SK-N-SH (cell line): ENCODE measurements around the gene AREG. TPM values are rescaled to one million over a fixed set of nuclear protein-coding genes. Genes with fewer than 3 reads are reported as not detected.

Source experiments
- CTCF ChIA-PET: fragments of 300-600, 350-600 bp; formaldehyde crosslinking; extraction: SDS; loops from one replicate; lab custom pipeline; 2021; lab: Yijun Ruan, JAX
- POLR2A ChIA-PET: fragments of 350-600 bp; sonication (Branson Sonifier 250); formaldehyde crosslinking; extraction: SDS; loops from one replicate; lab custom pipeline; 2020; ENCODE audit warnings: antibody characterized with exemption, inconsistent platforms; lab: Yijun Ruan, JAX
- DNase-seq: peaks from one replicate; pipeline ENCODE4 v3.0.0; 2012
- H2AFZ ChIP-seq: fragments of 200-600 bp; sonication (generic); 2 replicates; pipeline ENCODE4 v1.8.1; 2016; ENCODE audit warnings: antibody characterized with exemption, mild to moderate bottlenecking, low read depth
- H3F3A ChIP-seq: fragments of 200-600 bp; sonication (generic); replicated peaks from 2 replicates; pipeline ENCODE3; 2016; ENCODE audit warnings: antibody characterized with exemption, mild to moderate bottlenecking; ENCODE audit not compliant: insufficient read depth
- H3K27ac ChIP-seq, 2 experiments: fragments of 200-500 bp in 1 of 2; fragments of 200-600 bp in 1 of 2; sonication (Bioruptor generic) in 1 of 2; sonication (generic), shearing (Covaris generic) in 1 of 2; 2 replicates each; pipeline versions ENCODE4 v1.5.1 to v1.6.1; 2014 to 2016; ENCODE audit warnings: low read depth in 2 of 2, inconsistent platforms in 1 of 2, low read length in 1 of 2, mild to moderate bottlenecking in 1 of 2, mixed read lengths in 1 of 2
- H3K27me3 ChIP-seq: fragments of 200-600 bp; sonication (generic), shearing (Covaris generic); 2 replicates; pipeline ENCODE4 v1.6.1; 2016; ENCODE audit warnings: mixed run types; ENCODE audit not compliant: insufficient read depth
- H3K36me3 ChIP-seq, 2 experiments: fragments of 200-500 bp in 1 of 2; fragments of 200-600 bp in 1 of 2; sonication (Bioruptor generic) in 1 of 2; sonication (generic) in 1 of 2; replicated peaks in 1 of 2; 2 replicates each; pipeline versions ENCODE3 to v1.5.1; 2014 to 2016; ENCODE audit warnings: low read length in 1 of 2, mild to moderate bottlenecking in 1 of 2; ENCODE audit not compliant: insufficient read depth in 2 of 2, control insufficient read depth in 1 of 2
- H3K4me1 ChIP-seq, 2 experiments: fragments of 200-500 bp in 1 of 2; fragments of 200-600 bp in 1 of 2; sonication (Bioruptor generic) in 1 of 2; sonication (generic), shearing (Covaris generic) in 1 of 2; 2 replicates each; pipeline versions ENCODE4 v1.5.1 to v1.6.1; 2014 to 2016; ENCODE audit warnings: low read depth in 1 of 2, low read length in 1 of 2, mixed run types in 1 of 2; ENCODE audit not compliant: insufficient read depth in 2 of 2, control insufficient read depth in 1 of 2
- H3K4me2 ChIP-seq: fragments of 200-600 bp; sonication (generic), shearing (Covaris generic); 2 replicates; pipeline ENCODE4 v1.6.1; 2017; ENCODE audit warnings: mixed run types
- H3K4me3 ChIP-seq, 2 experiments: fragments of 200-500 bp in 1 of 2; fragments of 200-600 bp in 1 of 2; sonication (Bioruptor generic) in 1 of 2; sonication (generic), shearing (Covaris generic) in 1 of 2; 2 replicates each; pipeline versions ENCODE4 v1.5.1 to v1.8.1; 2014 to 2016; ENCODE audit warnings: low read depth in 2 of 2, inconsistent platforms in 1 of 2, low read length in 1 of 2, mild to moderate bottlenecking in 1 of 2, mixed read lengths in 1 of 2, moderate library complexity in 1 of 2
- H3K79me2 ChIP-seq: fragments of 200-600 bp; sonication (generic); 2 replicates; pipeline ENCODE4 v1.8.1; 2017; ENCODE audit warnings: mild to moderate bottlenecking; ENCODE audit not compliant: insufficient read depth
- H3K9ac ChIP-seq: fragments of 200-600 bp; sonication (generic); 2 replicates; pipeline ENCODE4 v1.6.1; 2017; ENCODE audit warnings: mixed run types
- H3K9me2 ChIP-seq: fragments of 200-600 bp; sonication (generic); 2 replicates; pipeline ENCODE4 v1.6.1; 2017; ENCODE audit warnings: mixed run types
- H3K9me3 ChIP-seq: fragments of 200-600 bp; sonication (generic); 2 replicates; pipeline ENCODE4 v1.6.1; 2017; ENCODE audit warnings: mixed run types, mild to moderate bottlenecking, moderate library complexity
- H4K20me1 ChIP-seq: fragments of 200-600 bp; sonication (generic); 2 replicates; pipeline ENCODE4 v1.6.1; 2017; ENCODE audit warnings: mild to moderate bottlenecking, mixed run types; ENCODE audit not compliant: insufficient read depth
- CHD2 ChIP-seq: fragments of 150-350 bp; IDR thresholded peaks from 2 replicates; pipeline ENCODE4 v1.6.1; 2018; ENCODE audit warnings: low read length; ENCODE audit not compliant: partially characterized antibody
- EP300 ChIP-seq, 2 experiments: IDR thresholded peaks; 2 replicates each; pipeline versions ENCODE4 v1.4.0 to v1.6.1; 2012; ENCODE audit warnings: borderline replicate concordance in 1 of 2, low read depth in 1 of 2, low read length in 1 of 2
- FOXJ3 ChIP-seq: sonication (generic); formaldehyde crosslinking; IDR thresholded peaks from 2 replicates; pipeline ENCODE4 v1.5.1; 2020; ENCODE audit warnings: mild to moderate bottlenecking, missing genetic modification reagents
- FOXM1 ChIP-seq: IDR thresholded peaks from 2 replicates; pipeline ENCODE4 v1.4.0; 2012; ENCODE audit warnings: low read depth, mild to moderate bottlenecking
- GATA2 ChIP-seq: sonication (generic); formaldehyde crosslinking; IDR thresholded peaks from 2 replicates; pipeline ENCODE4 v1.5.0; 2020; ENCODE audit warnings: mild to moderate bottlenecking, missing genetic modification reagents
- MXI1 ChIP-seq: IDR thresholded peaks from 2 replicates; pipeline ENCODE4 v1.6.1; 2012; ENCODE audit warnings: mild to moderate bottlenecking, low read depth, low read length, improper control_type of control experiment
- NFIC ChIP-seq: IDR thresholded peaks from 2 replicates; pipeline ENCODE4 v1.4.0; 2012; ENCODE audit warnings: borderline replicate concordance
- NRF1 ChIP-seq: IDR thresholded peaks from 2 replicates; pipeline ENCODE4 v1.6.1; 2012; ENCODE audit warnings: low read depth, mild to moderate bottlenecking, low read length
- POLR2AphosphoS5 ChIP-seq: IDR thresholded peaks from 2 replicates; pipeline ENCODE4 v1.6.1; 2012; ENCODE audit warnings: low read depth, low read length
- RAD21 ChIP-seq: IDR thresholded peaks from 2 replicates; pipeline ENCODE4 v1.6.1; 2012; ENCODE audit warnings: mild to moderate bottlenecking, low read length
- RCOR1 ChIP-seq: fragments of 150-350 bp; IDR thresholded peaks from 2 replicates; pipeline ENCODE4 v1.6.1; 2017; ENCODE audit warnings: antibody characterized with exemption, low read length
- RFX5 ChIP-seq: IDR thresholded peaks from 2 replicates; pipeline ENCODE4 v1.6.1; 2012; ENCODE audit warnings: mild to moderate bottlenecking, improper control_type of control experiment, low read length
- RXRA ChIP-seq: IDR thresholded peaks from 2 replicates; pipeline ENCODE4 v1.4.0; 2012; ENCODE audit warnings: low read depth, mild to moderate bottlenecking, borderline replicate concordance
- SIN3A ChIP-seq: IDR thresholded peaks from 2 replicates; pipeline ENCODE4 v1.6.1; 2012; ENCODE audit warnings: low read depth, mild to moderate bottlenecking, low read length, moderate library complexity, borderline replicate concordance
- TAF1 ChIP-seq: IDR thresholded peaks from 2 replicates; pipeline ENCODE4 v1.6.1; 2012; ENCODE audit warnings: low read depth, mild to moderate bottlenecking, low read length, moderate library complexity, borderline replicate concordance
- TCF12 ChIP-seq: IDR thresholded peaks from 2 replicates; pipeline ENCODE4 v1.4.0; 2012
- TEAD4 ChIP-seq: IDR thresholded peaks from 2 replicates; pipeline ENCODE4 v1.4.0; 2012; ENCODE audit warnings: mild to moderate bottlenecking, borderline replicate concordance; ENCODE audit not compliant: insufficient read depth
- YY1 ChIP-seq: IDR thresholded peaks from 2 replicates; pipeline ENCODE4 v1.4.0; 2012; ENCODE audit warnings: low read depth, mild to moderate bottlenecking
- whole genome bisulfite sequencing: methylation state at CpG from one replicate; pipeline ENCODE4 v1.1.6; 2017; ENCODE audit warnings: low lambda C conversion rate; 5-methylcytosine and 5-hydroxymethylcytosine counted together
- polyA plus RNA-seq, 3 experiments: library from polyadenylated mRNA; depleted of rRNA; stranded (reverse); fragments of >200 nt; gene quantifications; 2 replicates each; pipeline ENCODE4 v1.2.3, GENCODE V29; 2012
- TF ChIP-seq, protein P1 (sequence below): fragments of 150-350 bp; IDR thresholded peaks from 2 replicates; pipeline ENCODE4 v1.6.1; 2016; ENCODE audit warnings: mild to moderate bottlenecking, low read depth, low read length
- TF ChIP-seq, protein P2 (sequence below): IDR thresholded peaks from 2 replicates; pipeline ENCODE4; 2012
- TF ChIP-seq, protein P3 (sequence below): IDR thresholded peaks from 2 replicates; pipeline ENCODE4 v1.4.0; 2012; ENCODE audit warnings: low read depth, borderline replicate concordance

Gene AREG
- polyA plus RNA-seq, 1 of the 3 experiments (the other 2 are of a cell fraction): not detected

DNA sequence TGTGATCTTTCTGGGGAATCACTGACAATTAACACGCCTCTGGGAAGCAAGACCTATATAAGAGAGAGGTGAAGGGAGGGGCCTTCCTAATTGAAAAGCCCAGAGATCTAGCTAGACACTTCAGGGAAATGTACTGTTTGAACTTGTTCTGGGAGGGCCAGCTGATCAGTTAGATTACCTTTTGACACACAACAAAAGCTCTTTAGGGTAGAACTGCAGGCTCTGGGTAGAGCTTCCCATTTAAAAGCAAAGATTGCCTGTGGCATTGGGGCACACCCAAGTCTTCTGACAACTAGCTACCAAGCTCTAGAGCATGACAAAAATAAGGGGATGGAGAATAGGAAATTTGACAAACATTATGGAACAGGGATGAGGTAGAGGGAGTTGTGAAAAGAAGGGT is 26.3 kb downstream of the AREG start (continued):
- TF ChIP-seq FOXJ3 (CRISPR knock-in tag): no peak
- TF ChIP-seq, protein P1, sequence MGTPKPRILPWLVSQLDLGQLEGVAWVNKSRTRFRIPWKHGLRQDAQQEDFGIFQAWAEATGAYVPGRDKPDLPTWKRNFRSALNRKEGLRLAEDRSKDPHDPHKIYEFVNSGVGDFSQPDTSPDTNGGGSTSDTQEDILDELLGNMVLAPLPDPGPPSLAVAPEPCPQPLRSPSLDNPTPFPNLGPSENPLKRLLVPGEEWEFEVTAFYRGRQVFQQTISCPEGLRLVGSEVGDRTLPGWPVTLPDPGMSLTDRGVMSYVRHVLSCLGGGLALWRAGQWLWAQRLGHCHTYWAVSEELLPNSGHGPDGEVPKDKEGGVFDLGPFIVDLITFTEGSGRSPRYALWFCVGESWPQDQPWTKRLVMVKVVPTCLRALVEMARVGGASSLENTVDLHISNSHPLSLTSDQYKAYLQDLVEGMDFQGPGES: no peak
- TF ChIP-seq RCOR1: no peak
- TF ChIP-seq GATA2 (CRISPR knock-in tag): no peak
- TF ChIP-seq, protein P2, sequence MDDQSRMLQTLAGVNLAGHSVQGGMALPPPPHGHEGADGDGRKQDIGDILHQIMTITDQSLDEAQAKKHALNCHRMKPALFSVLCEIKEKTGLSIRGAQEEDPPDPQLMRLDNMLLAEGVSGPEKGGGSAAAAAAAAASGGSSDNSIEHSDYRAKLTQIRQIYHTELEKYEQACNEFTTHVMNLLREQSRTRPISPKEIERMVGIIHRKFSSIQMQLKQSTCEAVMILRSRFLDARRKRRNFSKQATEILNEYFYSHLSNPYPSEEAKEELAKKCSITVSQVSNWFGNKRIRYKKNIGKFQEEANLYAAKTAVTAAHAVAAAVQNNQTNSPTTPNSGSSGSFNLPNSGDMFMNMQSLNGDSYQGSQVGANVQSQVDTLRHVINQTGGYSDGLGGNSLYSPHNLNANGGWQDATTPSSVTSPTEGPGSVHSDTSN: no peak
- TF ChIP-seq RFX5: no peak
- TF ChIP-seq NRF1: no peak
- no peak for TF ChIP-seq MXI1
- no peak for TF ChIP-seq TEAD4
- no peak for TF ChIP-seq TAF1
- no peak for TF ChIP-seq TCF12
- TF ChIP-seq, all 33 proteins: peak for 0

DNA sequence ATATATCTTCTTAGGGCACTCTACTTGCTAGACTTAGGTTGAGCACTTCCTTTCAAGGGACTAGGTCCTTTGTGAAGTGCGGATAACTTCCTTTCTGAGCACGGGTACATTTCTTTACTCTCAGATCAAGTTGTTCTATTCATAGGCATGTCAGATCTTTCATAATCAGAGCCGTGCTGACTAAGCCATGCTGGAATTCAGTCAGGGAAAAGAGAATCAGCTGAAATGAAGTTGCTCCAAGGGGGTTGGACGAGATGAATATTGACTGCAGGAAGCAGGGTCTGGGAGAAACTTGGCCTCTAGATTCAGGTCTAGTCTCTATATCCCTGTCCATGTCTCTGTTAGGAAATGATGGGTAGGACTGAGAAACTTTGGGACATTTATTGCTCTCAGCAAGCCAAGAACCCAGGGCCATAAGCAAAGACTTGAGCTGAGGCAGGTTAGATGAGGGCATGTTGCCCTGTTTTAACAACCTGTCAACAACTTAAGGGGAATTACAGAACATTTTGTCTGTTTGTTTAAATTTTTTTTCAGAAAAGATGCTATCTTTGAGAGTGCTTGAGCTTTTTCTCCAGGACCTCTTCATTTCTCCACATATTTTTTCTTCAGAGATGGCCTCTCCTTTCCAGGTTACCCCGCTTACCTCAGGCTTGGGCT is 28.3 kb downstream of the AREG start:
- no peaks in the 10 kb centered on the region for H4K20me1 ChIP-seq
- DNase-seq: no peak
- no peak overlapping the region for H3K4me2 ChIP-seq
- WGBS: 4% methylated on average over 5 of the region's 5 CpGs
- no peaks in the 10 kb centered on the region for H3K27me3 ChIP-seq
- no peak overlapping the region for H3K9ac ChIP-seq
- no peaks in the 10 kb centered on the region for H3K79me2 ChIP-seq
- TF ChIP-seq RXRA (no peak), YY1 (no peak), NFIC (no peak), GATA2 (CRISPR knock-in tag) (no peak), FOXJ3 (CRISPR knock-in tag) (no peak), TCF12 (no peak), POLR2AphosphoS5 (no peak), EP300 (IDR thresholded peaks at IDR 0.05; ENCODE audit: borderline replicate concordance in 1 of 2, low read depth in 1 of 2, low read length in 1 of 2) (no peak), SIN3A (no peak), TAF1 (no peak), TEAD4 (no peak), RCOR1 (no peak), CHD2 (no peak), RAD21 (no peak), FOXM1 (no peak)
- TF ChIP-seq, protein P3, sequence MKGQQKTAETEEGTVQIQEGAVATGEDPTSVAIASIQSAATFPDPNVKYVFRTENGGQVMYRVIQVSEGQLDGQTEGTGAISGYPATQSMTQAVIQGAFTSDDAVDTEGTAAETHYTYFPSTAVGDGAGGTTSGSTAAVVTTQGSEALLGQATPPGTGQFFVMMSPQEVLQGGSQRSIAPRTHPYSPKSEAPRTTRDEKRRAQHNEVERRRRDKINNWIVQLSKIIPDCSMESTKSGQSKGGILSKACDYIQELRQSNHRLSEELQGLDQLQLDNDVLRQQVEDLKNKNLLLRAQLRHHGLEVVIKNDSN: no peak
- TF ChIP-seq, all 33 proteins: peak for 0
- H2AFZ ChIP-seq: no peak overlapping the region
- H3K36me3 ChIP-seq: no peaks in the 10 kb centered on the region
- CTCF ChIA-PET: no interaction called here
- POLR2A ChIA-PET: no interaction called here
- no peaks in the 10 kb centered on the region for H3K9me3 ChIP-seq
- H3K27ac ChIP-seq: no peak overlapping the region
- H3F3A ChIP-seq: no peaks in the 10 kb centered on the region
- no peaks in the 10 kb centered on the region for H3K4me1 ChIP-seq
- H3K4me3 ChIP-seq: no peak overlapping the region
- H3K9me2 ChIP-seq: no peaks in the 10 kb centered on the region
